Neural progenitor cell (in vitro differentiated cells): ENCODE results near the gene SNCAIP.

ENCODE experiments used
- EZH2phosphoT487 ChIP-seq: fragments of 200-600 bp; sonication (generic); IDR thresholded peaks from 2 replicates; pipeline ENCODE4 v1.6.1; 2017; ENCODE audit warnings: antibody characterized with exemption
- TF ChIP-seq, protein P1 (sequence below): fragments of 200-600 bp; sonication (generic); IDR thresholded peaks from 2 replicates; pipeline ENCODE4 v1.5.1; 2017; ENCODE audit warnings: antibody characterized with exemption, mild to moderate bottlenecking

DNA sequence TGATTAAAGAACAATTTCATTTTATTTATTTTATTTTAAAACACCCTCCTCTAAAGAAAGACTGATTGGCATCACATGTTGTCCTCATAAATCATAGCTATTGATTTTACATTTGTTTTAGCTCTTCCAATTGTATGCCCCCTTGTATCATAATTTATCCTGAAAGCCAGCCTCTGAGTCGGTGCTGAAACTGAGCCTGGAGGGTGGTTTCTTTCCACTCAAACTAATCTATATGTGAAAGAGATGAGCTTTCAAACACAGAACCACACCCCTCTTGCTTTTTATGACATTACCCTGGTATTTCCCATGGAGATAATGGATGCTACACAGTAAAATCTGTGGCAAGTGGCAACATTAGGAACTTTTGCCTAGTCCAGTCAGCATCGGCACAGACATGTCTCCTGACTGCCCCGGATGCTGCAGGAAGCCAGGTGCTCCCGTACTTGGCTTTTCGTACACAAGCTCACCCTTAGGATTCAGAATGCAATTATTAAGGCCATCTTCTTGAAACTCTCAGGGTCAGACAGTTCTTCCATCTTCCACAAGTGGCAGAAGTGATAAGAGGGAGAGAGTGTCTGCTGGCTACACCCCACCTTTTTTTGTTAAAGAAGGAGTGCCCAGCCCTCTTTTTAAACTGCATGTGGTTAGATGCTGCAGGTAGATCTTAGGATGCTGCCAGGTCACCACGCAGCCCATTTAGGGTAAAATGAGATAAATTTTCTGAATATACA is 91.1 kb downstream of the SNCAIP start:
- TF ChIP-seq, protein P1, sequence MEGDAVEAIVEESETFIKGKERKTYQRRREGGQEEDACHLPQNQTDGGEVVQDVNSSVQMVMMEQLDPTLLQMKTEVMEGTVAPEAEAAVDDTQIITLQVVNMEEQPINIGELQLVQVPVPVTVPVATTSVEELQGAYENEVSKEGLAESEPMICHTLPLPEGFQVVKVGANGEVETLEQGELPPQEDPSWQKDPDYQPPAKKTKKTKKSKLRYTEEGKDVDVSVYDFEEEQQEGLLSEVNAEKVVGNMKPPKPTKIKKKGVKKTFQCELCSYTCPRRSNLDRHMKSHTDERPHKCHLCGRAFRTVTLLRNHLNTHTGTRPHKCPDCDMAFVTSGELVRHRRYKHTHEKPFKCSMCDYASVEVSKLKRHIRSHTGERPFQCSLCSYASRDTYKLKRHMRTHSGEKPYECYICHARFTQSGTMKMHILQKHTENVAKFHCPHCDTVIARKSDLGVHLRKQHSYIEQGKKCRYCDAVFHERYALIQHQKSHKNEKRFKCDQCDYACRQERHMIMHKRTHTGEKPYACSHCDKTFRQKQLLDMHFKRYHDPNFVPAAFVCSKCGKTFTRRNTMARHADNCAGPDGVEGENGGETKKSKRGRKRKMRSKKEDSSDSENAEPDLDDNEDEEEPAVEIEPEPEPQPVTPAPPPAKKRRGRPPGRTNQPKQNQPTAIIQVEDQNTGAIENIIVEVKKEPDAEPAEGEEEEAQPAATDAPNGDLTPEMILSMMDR: no peak
- TF ChIP-seq EZH2phosphoT487: no peak
